ENCODE data around the gene DNAH7. TPM values are rescaled to one million over a fixed set of nuclear protein-coding genes. Genes with fewer than 3 reads are reported as not detected.

DNAH7 gene
- total RNA-seq, 1 donor from 2014 or later: 7.9 TPM

DNA sequence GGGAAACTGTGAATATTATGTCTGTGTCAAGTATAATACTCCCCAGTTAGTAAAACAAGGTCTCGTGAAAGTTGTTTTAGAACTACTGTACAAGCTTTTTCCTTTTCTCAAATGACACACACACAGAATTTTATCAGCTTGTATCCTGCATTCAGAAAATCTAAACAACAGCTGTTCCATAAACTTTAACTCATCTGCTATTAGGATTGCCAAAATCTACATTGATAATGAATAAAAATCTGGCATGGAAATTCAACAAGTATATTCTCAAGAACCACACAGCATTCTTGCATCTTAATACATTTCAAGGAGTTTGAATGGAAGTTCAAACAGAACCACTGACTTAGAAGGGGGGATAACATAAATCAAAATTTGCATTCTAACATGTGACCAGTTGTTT is 260.4 kb downstream of the DNAH7 start:
- DNase-seq (ENCODE audit: low read depth): no peak

DNA sequence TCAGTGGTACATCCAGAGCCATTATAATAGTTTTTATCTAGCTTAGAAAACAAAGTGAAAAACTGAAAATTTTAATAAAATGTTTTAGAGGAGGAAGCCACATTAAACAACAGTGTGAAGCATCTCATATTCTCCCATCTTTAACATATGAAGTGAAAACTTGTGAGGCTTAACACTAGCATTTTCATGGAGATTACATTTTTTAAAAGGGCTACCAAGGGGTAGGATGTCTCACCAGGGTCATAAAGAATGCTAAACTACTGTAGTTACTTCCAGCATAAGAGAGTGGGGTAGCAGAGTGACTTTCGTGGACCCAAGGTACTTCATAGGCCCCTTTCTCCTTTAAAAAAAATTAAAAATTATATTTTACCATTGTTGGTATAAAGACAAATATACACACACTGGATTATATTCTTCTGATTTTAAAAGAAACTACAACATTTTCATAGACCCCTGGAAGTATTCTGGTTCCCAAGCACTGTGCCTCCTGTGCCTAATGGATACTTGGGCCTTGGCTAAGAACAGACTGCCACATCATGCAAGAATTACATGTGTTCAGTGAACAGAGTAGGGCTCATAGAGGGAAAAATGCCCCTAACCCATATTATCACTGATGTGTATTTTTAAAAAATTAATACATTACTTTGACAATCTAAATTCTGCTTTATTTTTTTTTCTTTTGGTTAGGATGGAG is 263.2 kb downstream of the DNAH7 start:
- no peak for DNase-seq (ENCODE audit: low read depth)

DNA sequence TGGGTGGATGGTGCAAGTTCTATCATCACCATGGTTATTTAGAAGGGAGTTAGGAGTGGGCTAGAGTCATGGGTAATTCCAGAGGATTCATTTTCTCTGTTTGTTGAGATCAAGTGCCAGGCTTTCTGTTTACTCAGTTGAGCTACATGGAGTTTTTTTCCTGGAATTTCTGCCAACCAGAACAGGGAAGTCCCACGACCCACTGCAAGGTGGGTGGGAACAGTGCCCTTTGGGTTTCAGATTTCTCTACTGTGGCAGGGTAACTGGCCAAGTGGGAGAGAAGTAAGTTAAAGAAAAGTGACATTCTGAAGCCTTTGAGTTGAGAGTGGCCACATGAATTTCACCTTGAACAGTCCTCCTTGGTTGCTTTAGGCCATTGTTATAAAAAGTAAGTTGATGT is 272.8 kb downstream of the DNAH7 start:
- DNase-seq (ENCODE audit: low read depth): peak; percentile 6

DNA sequence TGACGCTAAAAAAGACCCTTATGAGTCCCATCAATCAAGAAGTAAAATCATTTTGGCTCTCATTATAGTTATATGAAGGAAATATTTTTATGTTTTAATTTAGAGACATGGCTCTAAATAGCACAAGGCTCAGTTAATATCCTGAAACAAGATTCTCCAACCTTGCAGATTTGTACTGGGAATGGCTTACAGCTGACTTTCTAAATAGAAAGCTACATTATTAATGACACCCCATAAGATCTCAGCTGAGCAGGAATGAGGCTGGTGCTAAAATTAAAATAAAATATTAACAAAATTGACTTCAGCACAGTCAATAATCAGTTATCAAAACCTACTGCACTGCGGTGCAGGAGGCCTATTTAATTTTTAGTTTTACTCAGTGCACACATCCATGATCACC is 274.8 kb downstream of the DNAH7 start:
- no peak for DNase-seq (ENCODE audit: low read depth)

DNA sequence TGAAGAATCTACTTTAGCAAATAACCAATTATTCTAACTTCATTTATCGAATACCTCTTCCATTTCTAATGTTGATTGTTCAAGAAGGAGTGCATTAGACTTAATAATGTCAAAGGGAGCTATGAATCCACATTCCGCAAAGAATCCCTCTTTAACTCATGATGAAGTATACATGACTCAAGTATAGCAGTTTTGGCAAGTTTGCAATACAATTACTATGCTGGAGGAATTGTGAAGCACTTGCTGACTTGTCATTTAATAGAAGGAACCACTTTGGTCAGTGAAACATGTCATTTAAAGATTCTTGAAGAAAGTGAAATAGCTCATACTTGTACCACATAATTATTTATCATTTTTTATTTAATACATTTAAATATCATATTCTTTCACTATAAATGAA is 286.5 kb downstream of the DNAH7 start:
- DNase-seq (ENCODE audit: low read depth): no peak

DNA sequence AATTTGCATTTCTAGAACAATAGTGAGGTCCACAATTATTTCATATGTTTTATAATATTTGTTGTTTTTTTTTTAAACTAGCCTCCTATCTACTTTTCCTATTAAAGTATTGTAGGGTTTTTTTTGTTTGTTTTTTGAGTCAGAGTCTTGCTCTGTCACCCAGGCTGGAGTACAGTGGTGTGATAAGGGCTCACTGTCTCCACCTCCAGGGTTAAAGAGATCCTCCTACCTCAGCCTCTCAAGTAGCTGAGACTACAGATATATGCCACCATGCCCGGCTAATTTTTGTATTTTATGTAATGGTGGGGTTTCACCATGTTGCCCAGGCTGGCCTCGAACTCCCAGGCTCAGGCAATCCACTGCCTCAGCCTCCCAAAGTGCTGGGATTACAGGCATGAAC is 289.1 kb downstream of the DNAH7 start:
- no peak for DNase-seq (ENCODE audit: low read depth)

DNA sequence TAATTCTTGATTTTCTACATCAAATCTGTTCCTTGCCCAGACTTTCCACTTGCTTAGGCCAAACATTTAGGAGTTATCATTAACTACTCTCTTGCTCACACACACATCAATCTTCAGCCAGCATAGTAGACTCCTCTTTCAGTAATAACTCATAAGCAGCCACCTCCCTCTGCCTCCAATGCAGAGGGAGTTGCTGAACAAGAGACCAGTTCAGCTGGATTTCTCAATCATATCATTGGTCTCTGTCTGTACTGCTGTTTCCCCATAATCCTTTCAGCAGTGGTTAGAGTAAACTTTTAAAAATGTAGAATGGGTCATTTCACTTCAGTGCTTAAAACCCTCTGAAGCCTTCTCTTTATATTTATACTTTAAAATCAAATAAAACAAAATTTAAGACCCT is 298.7 kb downstream of the DNAH7 start:
- DNase-seq (ENCODE audit: low read depth): no peak

DNA sequence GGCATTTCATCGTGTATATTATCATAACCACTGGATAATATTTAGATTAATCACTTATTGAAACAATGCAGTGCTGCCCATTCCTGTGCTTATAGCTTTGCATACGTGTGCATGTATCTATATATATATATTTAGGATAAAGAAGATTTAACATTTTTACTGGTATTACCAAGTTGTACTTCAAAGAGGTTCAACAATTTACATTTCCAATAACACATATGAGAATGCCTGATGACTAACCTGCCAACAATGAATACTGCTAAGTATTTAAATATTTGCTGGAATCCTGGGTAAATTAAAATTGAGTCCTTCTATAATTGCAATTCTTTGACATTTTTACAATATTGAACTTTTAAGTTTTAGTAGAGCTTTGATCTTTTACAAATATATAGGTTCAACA is 300.2 kb downstream of the DNAH7 start:
- no peak for DNase-seq (ENCODE audit: low read depth)

DNA sequence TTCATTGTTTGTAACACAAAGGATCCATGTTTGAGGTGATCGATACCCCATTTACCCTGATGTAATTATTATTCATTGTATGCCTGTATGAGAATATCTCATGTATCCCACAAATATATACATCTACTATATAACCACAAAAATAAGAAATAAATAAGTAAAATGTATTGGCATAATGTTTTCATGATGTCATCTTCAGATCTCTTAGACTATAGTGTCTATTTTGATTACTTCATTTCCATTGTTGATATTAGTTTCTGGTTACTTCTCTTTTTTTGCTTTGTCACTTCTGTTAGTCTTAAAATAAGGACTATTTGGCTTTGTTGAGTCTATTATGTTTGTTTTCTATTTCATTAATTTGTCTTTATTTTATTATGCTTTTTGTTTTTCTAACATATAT is 301.9 kb downstream of the DNAH7 start:
- DNase-seq (ENCODE audit: low read depth): no peak

DNA sequence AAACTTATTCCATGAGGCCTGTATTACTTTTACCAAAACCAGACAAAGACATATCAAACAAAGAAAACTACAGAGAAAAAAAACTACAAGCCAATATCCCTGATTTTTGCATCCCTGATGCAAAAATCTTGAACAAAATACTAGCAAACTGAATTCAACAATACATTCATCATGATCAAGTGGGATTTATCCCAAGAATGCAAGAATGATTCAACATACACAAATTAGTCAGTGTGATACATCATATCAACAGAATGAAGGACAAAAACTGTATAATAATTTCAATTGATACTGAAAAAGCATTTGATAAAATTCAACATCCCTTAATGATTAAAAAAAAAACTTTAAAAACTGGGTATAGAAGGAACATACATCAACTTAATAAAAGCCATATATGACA is 304.8 kb downstream of the DNAH7 start:
- DNase-seq (ENCODE audit: low read depth): no peak

DNA sequence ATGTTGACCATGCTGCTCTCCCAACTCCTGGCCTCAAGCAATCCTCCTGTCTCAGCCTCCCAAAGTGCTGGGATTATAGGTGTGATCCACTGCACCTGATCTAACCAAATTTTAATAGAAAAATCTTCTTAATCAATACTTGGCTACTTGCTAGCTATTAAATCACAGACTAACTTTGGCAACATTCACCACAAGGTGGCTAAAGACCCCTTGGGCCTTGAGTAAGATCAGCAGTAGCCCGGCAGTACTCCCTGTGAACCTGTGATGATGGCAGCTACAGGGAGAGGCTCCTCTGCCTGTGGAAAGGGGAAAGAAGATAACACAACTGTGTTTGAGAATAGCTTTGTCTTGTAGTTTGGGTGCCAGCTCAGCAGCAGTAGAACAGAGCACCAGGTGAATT is 308.8 kb downstream of the DNAH7 start:
- DNase-seq (ENCODE audit: low read depth): no peak

DNA sequence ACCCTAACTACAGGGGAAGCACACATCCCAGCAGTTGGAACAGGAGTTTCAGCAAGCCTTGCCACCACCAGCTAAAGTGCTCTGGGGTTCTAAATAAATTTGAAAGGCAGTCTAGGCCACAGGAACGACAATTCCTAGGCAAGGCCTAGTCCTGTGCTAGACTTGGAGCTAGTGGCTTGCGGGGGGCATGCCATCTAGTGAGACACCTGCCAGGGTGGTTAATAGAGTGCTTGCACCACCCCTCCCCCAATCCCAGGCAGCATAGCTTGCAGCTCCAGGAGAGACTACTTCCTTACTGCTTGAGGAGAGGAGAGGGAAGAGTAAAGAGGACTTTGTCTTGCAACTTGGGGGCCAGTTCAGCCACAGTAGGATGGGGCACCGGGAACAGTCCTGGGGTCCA is 309.8 kb downstream of the DNAH7 start:
- no peak for DNase-seq (ENCODE audit: low read depth)

DNA sequence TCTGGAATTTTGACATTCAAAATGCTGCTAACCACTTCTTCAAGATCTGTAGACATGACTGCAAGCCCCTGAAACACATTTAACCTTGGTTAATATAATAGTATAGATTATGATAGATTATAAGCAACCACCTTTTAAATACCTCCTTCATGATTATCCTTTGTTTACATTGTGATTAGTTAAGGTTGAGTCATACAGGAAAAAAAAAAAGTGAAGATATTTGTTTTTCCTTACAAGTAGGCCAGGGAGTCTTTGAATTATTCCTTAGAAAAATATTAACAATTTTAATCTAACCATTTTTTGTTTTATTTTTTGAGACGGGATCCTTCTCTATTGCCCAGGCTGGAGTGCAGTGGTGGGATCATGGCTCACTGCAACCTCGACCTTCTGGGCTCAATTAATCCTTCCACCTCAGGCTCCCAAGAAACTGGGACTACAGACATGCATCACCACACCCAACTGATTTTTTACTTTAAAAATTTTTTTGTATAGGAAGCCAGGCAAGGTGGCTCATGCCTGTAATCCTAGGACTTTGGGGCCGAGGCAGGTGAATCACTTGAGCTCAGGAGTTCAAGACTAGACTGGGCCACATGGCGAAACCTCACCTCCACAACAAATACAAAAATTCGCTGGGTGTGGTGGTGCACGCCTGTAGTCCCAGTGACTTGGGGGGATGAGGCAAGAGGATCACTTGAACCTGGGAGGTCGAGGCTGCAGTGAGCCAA is 312.3 kb downstream of the DNAH7 start:
- peak; percentile 57 for DNase-seq (ENCODE audit: low read depth)

DNA sequence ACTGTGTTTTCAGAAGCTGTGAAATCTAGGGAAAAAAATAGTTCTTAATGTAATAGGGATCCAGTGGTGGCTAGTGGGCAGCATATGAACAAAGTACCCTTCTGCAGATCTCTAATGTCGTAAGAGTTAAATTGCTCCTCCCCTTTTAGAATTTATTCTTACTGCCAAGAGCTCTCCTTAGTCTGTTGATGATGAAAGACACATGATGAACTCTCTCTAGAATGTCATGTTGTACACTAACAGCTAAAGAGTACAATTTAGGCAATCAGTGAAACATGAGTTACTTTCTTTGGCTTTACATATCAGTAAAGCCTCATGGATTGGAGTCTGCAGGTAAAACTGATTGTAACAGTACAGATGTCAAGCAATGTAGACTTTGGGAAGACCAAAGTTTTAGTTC is 327.4 kb downstream of the DNAH7 start:
- no peak for DNase-seq (ENCODE audit: low read depth)

DNA sequence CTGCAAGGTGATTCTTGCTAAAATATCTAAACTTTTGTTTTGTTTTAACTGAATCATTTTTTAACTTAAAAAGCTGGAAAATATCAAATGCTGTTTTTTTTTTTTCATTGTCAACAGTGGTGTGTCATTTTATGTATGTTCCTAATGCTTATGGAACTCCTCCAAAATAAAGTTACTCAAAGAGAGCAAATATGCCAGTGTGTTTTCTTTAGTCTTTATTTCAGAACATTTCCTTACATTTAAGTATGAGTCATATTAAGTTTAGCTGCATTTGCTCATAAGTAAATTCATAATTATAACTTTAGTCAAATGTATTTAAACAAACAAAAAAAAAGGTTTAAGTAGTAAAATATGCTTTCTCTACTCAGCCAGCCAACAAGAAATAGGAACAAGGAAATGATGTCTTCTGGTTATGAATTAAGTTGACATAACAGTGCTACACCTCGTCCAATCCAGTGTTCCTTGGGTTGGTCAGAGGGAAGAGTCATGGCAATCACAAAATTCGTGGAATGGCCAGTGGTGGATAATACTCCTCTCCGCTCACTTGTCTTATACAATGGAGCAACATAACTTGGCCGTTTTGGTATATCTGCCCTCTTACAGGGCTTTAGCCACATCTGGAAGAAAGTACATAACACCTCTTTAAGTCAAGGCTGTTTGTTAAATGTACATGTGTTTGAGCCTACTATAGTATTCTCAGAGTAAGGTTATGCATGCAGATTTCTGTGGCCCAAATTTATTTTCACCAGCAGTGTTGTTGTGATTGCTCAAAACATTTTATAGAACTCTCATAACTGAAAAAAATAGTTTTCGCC is 330.9 kb downstream of the DNAH7 start:
- no peak for DNase-seq (ENCODE audit: low read depth)

DNA sequence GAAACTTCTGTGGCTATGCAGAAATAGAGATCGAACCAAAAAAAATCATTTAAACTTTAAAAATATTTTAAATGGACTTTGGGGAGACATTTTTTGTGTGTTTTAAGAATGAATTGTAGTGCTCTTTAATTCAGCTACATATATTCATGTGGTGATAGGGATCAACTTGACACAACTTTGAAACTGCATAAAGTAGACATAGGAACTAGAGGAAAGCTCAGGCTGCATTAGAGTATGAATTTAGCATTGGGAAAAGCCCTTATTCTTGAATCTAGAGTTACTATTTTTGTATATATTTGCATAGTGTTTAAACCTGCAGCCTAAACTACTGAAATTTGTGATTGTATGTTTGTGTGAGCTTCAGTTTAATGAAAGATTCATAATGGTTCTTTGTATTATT is 333.3 kb downstream of the DNAH7 start:
- no peak for DNase-seq (ENCODE audit: low read depth)

DNA sequence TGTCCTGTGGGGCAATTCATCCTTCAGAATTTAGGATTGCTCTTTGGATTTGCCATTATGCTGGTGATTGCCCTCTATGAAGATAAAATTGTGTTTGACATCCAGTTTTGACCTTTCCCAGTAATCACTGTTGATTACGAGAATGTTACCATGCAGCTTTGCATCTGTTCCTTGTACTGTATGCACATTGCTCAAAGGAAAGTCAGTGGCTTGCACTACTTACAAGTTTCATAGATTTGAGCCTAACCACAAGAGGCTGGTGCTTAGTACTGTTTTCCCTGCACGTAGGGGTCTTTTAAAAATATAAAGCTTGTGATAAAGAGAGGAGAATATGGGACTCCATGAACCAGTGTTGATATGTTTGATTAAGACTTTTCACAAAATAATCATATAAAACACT is 333.7 kb downstream of the DNAH7 start:
- DNase-seq (ENCODE audit: low read depth): no peak

DNA sequence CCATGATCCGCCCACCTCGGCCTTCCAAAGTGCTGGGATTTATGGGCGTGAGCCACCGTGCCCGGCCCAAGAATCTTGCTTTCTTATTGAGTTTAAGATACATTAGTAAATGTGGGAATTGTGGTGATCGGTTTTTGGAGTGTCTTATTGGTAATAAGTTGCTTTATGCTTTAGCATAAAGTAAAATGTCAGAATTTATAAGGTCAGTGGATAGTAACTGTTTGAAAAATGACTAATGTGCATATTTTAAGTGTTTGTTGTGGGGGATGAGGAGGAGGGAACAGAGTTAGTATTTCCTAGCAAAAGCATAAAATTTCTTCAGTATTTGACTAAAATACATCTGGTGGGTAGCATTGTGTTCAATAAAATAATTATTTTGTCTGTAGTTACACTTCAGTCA is 334.2 kb downstream of the DNAH7 start:
- DNase-seq (ENCODE audit: low read depth): no peak

DNA sequence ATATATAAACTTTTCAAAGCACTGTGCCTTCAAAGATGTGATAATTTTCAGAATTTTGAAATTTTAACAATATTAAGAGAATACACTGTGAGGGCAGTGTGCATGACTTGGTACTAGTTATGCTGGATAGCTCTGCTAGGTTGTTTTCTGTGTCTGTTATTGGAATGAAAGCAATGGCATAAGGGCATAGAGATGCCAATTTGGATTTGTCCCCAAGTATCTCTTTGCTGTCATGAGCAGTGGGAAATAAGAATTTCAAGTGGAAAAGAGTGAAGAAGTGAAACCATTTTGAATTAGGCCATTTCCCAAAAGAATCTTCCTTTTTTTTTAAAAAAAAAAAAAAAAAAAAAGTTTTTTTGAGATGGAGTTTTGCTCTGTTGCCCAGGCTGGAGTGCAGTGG is 334.8 kb downstream of the DNAH7 start:
- DNase-seq (ENCODE audit: low read depth): no peak

DNA sequence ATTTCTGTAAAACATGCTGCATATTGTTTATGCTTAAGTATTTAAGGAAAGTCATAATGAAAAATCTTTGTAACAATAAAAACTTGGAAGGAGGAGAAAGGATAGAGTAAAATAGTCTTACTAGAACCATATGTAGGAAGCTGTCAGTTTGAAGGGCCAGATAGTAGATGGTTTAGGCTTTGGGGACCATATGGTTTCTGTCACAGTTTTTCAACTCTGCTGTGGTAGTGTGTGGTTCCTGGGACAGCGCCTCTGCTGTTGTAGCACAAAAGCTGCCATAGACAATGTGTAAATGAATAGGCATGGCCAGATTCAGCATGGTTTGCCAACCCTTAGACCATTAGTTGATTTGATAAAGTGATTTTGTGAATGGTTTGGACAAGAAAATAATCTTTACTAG is 336.1 kb downstream of the DNAH7 start:
- DNase-seq (ENCODE audit: low read depth): no peak

DNA sequence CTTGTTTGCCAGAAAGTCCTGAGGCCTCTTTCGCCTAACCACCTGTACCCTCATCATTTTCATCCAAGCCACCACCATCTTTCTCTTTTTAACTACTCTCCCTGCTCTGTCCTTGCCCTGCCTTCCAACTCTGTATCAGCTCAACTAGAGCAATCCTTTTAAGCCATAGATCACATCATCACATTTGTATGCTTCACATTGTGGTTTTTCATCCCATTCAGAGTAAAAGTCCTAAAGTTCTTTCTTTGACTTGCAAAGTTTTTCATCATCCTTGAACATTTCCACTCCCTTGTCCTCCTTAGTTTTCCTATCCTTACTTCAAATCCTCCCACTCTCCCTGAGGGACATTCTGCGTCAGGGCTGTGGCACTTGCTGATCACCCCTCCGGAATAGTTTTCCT is 337.7 kb downstream of the DNAH7 start:
- no peak for DNase-seq (ENCODE audit: low read depth)

DNA sequence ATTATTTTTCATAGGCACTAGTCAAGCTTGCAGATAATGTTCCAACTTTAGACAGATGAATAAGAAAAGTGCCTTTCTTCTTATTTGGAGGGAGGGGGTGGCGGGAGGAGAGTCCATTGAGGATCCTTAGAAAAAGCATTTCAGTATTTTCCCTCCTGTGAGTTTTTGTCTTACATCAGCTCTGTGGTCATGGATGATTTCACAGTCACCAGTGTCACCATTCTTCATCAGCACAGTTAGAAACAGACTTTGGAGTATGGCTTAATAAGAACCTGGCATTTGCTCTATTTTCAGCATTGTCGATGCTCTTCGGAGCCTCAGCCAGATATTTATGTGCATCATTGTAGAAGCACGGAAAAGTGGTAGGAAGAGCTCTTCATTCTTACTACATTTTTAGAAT is 341.5 kb downstream of the DNAH7 start:
- DNase-seq (ENCODE audit: low read depth): no peak

DNA sequence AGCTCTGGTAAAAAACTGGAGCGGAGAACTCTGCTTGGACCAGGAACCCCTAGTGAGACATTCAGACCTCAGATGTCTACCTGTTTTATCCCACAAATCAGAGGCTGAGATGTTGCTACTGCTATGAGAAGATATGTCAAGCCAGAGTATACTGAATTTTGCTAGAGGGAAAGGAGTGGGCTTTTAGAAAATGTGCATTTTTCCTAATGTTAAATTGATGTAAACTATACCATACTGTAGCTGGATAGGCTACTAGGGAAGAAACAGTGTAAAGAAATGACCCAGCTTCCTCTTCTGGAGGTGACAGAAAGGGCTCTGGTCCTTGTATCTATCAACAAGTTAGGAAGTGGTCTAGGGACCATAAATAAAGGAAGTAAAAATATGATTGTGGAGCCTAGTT is 346.6 kb downstream of the DNAH7 start:
- DNase-seq (ENCODE audit: low read depth): no peak

Data from renal cortical epithelial cell (primary cell).